Heart left ventricle (tissue), 16 donors: ENCODE results near the gene OLFM2. TPM values are rescaled to one million over a fixed set of nuclear protein-coding genes. Genes with fewer than 3 reads are reported as not detected.

Experiments
- ATAC-seq, 4 donors: fragments of 200-7000 bp; cut with Tn5 transposase; one replicate each; pipeline ENCODE4 v1.9.1; 2020 to 2022; ENCODE audit warnings: moderate library complexity in 4 of 4, mild to moderate bottlenecking in 3 of 4, moderate number of reproducible peaks in 1 of 4
- DNase-seq, 5 donors: peaks; one replicate each; pipeline ENCODE4 v3.0.0-alpha.2; 2020
- H3K27ac ChIP-seq, 12 donors: fragments of 200-600 bp; sonication (generic) in 4 of 12; one replicate each; pipeline versions ENCODE4 v1.5.0 to v1.8.0; 2016 to 2022; ENCODE audit warnings: mild to moderate bottlenecking in 2 of 12
- H3K27me3 ChIP-seq, 9 donors: fragments of 200-600 bp; sonication (generic) in 2 of 9; one replicate each; pipeline versions ENCODE4 v1.5.1 to v1.8.0; 2016 to 2022; ENCODE audit warnings: mild to moderate bottlenecking in 3 of 9
- H3K36me3 ChIP-seq, 9 donors: fragments of 200-600 bp; sonication (generic) in 2 of 9; one replicate each; pipeline versions ENCODE4 v1.5.0 to v1.8.0; 2018 to 2022; ENCODE audit warnings: mild to moderate bottlenecking in 2 of 9
- H3K4me1 ChIP-seq, 12 donors: fragments of 200-600 bp; sonication (generic) in 4 of 12; one replicate each; pipeline versions ENCODE4 v1.5.0 to v1.8.0; 2016 to 2022; ENCODE audit warnings: mild to moderate bottlenecking in 3 of 12
- H3K4me3 ChIP-seq, 12 donors: fragments of 200-600 bp; sonication (generic) in 4 of 12; one replicate each; pipeline versions ENCODE4 v1.5.0 to v1.8.0; 2017 to 2022; ENCODE audit warnings: mild to moderate bottlenecking in 9 of 12, moderate library complexity in 4 of 12
- H3K9me3 ChIP-seq, 12 donors: fragments of 200-600 bp; sonication (generic) in 4 of 12; one replicate each; pipeline versions ENCODE4 v1.5.0 to v1.8.0; 2016 to 2022; ENCODE audit warnings: mild to moderate bottlenecking in 1 of 12
- POLR2A ChIP-seq, 2 donors: fragments of 450-650 bp; IDR thresholded peaks; one replicate each; pipeline ENCODE4 v1.6.1; 2017; ENCODE audit warnings: antibody characterized with exemption in 2 of 2, mild to moderate bottlenecking in 2 of 2, moderate library complexity in 2 of 2
- WGBS, 4 donors: extraction: QIAGEN DNeasy Blood & Tissue Kit in 2 of 4; methylation state at CpG; one replicate each; pipeline versions ENCODE4 v1.1.5 to v1.1.7; 2013 to 2018; 5-methylcytosine and 5-hydroxymethylcytosine counted together
- intact Hi-C, 10 donors: fragments of 100-400 bp; cut with DNase I; formaldehyde crosslinking; loops; one replicate each; pipeline versions ENCODE4 v1.11.1 to v1.14.2; 2022
- polyA plus RNA-seq, 2 donors: library from polyadenylated mRNA; stranded (reverse); fragments of 200-250 nt; gene quantifications; one replicate each; pipeline ENCODE4 v1.2.3, GENCODE V29; 2013
- total RNA-seq, 9 donors: library from RNA; depleted of rRNA in 2 of 9; stranded (reverse); fragments of >200 nt in 2 of 9; fragmentation: NEBNext Ultra II Directional in 3 of 9; extraction: Animal tissue kit (Norgen Biotek cat#: 25700) in 3 of 9; gene quantifications; one replicate each; pipeline versions ENCODE4 v1.1.0 to v1.2.4, GENCODE V29; 2016 to 2023
- TF ChIP-seq, protein P1 (sequence below), 12 donors: fragments of 200-600 bp; sonication (generic) in 4 of 12; IDR thresholded peaks; one replicate each; pipeline versions ENCODE4 v1.5.0 to v1.8.0; 2018 to 2022; ENCODE audit warnings: antibody characterized with exemption in 12 of 12, mild to moderate bottlenecking in 5 of 12
- donor health status: ischemic (EF 13 %, LVEDD 7.1; RV severe dilation, severe dysfunction).
- donor health status: healthy with polysubstance abuse.
- donor health status: DM: no; HTN: yes; CAD: no.
- donor health status: DM: no; HTN: no; CAD: no.
- donor health status: ischemic (EF 25% LVEDD 6.9; RV normal size, moderate dysfunction).
- donor health status: ischemic (EF 25% LVEDD 5.7; RV mildly dilated, moderate dysfunction).
- donor health status: healthy.
- donor health status: DM: yes; HTN: yes; CAD: no.
- donor health status: ischemic (EF 35%, LVEDD 5.7; RV mildly dilated, moderate dysfunction).
- donor health status: nonischemic (EF 11% LVEDD 7.7; RV severe dilation, severe dysfunction).
- donor health status: DM: yes; HTN: yes; CAD: no.
- donor health status: PGD.
- donor health status: ischemic (EF 29% LVEDD 5.4; RV normal size, mild dysfunction).
- donor health status: nonischemic (EF 23%, LVEDD 6.1; RV moderate dilation, normal function).

OLFM2 gene
- total and polyA plus RNA-seq, 11 donors, result 0.67 to 4.6 (median 2.4) TPM

DNA sequence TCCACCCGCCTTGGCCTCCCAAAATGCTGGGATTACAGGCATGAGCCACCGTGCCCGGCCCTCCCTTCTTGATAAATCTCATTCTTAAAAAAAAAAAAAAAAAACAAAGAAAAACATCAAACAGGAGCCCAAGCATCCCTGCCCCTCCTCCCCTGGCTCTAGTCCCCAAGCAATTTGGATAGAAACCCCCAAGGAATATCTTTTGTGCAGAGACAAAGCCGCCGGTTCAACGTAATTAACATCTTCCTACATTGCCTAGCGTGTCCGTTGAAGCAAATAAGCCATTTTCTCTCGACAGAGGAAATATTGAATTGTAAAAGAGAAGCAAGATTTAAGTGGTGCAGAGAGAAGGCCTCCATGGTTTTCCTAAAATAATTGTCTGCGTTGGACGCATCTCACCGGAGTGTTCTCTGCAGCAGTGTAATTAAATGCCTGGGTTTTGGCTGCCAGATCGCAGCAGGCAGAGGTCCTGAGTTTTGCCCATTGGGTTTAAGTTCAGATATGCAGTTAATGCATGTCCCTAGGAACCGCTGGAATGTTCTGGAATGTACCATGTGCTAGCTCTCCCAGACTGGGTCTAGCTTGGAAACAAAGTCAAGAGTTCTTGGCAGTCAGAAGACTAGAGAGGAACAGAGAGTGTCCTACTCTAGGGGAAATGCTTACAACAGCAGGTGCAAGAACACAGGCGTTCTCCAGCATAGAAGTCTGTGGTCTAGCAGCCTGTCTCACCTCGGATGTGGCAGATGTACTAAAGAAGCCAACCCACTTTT lies 70.4 kb downstream of the OLFM2 start:
- Histone ChIP-seq H3K27ac (no peak overlapping the region), H3K4me3 (no peak overlapping the region), H3K4me1 (no peaks in the 10 kb centered on the region), H3K9me3 (no peaks in the 10 kb centered on the region), H3K36me3 (no peaks in the 10 kb centered on the region), H3K27me3 (no peaks in the 10 kb centered on the region)
- ATAC-seq (no peak), DNase-seq (no peak)
- WGBS, 4 donors, result 79 to 84% (median 81%) methylated on average over 16 of the region's 16 CpGs
- no peak for TF ChIP-seq POLR2A (IDR thresholded peaks at IDR 0.05)
- TF ChIP-seq, protein P1, sequence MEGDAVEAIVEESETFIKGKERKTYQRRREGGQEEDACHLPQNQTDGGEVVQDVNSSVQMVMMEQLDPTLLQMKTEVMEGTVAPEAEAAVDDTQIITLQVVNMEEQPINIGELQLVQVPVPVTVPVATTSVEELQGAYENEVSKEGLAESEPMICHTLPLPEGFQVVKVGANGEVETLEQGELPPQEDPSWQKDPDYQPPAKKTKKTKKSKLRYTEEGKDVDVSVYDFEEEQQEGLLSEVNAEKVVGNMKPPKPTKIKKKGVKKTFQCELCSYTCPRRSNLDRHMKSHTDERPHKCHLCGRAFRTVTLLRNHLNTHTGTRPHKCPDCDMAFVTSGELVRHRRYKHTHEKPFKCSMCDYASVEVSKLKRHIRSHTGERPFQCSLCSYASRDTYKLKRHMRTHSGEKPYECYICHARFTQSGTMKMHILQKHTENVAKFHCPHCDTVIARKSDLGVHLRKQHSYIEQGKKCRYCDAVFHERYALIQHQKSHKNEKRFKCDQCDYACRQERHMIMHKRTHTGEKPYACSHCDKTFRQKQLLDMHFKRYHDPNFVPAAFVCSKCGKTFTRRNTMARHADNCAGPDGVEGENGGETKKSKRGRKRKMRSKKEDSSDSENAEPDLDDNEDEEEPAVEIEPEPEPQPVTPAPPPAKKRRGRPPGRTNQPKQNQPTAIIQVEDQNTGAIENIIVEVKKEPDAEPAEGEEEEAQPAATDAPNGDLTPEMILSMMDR (IDR thresholded peaks at IDR 0.05), result no peak
- intact Hi-C loops, result no loop called here

DNA sequence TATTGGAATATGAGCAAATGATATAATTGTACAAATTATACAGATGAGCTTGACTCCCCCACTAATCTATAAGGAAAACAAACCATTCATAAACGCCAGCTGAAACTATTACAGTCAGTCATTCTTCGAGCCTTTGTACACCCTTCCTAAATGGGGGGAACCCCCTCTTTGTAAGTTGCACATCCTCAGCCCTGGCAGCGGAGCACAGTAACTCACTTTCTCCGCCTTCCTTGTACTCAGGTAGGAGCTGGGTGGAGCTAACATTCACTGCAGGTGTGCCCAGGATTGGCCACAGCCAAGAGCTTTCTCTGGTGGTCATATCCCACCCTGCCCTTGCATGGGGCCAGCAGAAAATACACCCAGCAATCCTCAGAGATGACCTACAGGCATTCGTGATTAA lies 72.6 kb downstream of the OLFM2 start:
- TF ChIP-seq POLR2A (IDR thresholded peaks at IDR 0.05), result no peak
- TF ChIP-seq, protein P1 (IDR thresholded peaks at IDR 0.05), result no peak
- ATAC-seq (no peak), DNase-seq (no peak)
- Histone ChIP-seq H3K27ac (no peak overlapping the region), H3K4me3 (no peak overlapping the region), H3K27me3 (peaks cover 0 to 2% (median 0%) of the 10 kb centered on the region in 9 donors), H3K9me3 (no peaks in the 10 kb centered on the region), H3K4me1 (peaks cover 0 to 2% (median 0%) of the 10 kb centered on the region in 12 donors), H3K36me3 (no peaks in the 10 kb centered on the region)
- intact Hi-C loops, result no loop called here
- 87 to 90% (median 89%) methylated on average over 5 of the region's 5 CpGs for WGBS, 4 donors

DNA sequence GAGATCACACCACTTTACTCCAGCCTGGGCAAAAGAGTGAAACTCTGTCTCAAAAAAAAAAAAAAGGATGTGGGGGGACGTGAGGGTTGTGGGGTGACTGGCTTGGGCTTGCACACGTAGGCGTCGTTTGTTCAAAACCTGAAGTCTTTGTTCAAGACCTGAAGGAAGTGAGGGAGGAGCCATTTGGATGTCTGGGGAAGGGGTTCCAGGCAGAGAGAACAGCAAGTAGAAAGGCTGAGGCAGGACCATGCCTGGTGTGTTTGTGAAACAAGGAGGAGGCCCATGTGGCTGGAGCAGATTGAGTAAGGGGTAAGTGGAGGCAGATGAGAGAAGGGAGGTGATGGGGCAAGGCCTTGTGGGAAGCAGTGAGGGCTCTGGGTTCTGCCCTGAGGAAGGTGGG lies 73.4 kb downstream of the OLFM2 start:
- intact Hi-C loops, result no loop called here
- ATAC-seq (no peak), DNase-seq (no peak)
- no peak overlapping the region for H3K27ac ChIP-seq
- no peak overlapping the region for H3K4me3 ChIP-seq
- H3K9me3 ChIP-seq, result no peaks in the 10 kb centered on the region
- H3K4me1 ChIP-seq, result peaks cover 0 to 8% (median 0%) of the 10 kb centered on the region in 12 donors
- no peaks in the 10 kb centered on the region for H3K36me3 ChIP-seq
- 61 to 85% (median 67%) methylated on average over 4 of the region's 4 CpGs for WGBS, 4 donors
- no peak for TF ChIP-seq POLR2A (IDR thresholded peaks at IDR 0.05)
- TF ChIP-seq, protein P1 (IDR thresholded peaks at IDR 0.05), result no peak
- H3K27me3 ChIP-seq, result peaks cover 0 to 2% (median 0%) of the 10 kb centered on the region in 9 donors

DNA sequence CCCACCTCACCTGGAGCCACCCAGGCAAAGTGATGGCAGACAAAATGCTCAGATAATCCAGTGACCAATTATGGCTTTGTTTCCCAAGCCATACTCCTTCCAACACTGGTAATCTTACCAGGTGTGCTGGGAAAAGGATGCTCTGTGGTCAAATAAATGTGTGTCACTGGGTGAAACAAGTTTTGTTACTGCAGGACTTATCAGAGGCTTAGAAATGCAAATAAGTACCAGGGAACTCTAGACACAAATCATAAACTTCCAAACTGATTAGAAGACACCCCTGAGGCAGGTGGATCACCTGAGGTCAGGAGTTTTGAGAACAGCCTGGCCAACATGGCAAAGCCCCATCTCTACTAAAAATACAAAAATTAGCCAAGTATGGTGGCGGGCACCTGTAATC lies 74.8 kb downstream of the OLFM2 start:
- Histone ChIP-seq H3K9me3 (no peaks in the 10 kb centered on the region), H3K4me1 (peaks cover 0 to 12% (median 0%) of the 10 kb centered on the region in 12 donors), H3K27ac (no peak overlapping the region), H3K27me3 (peaks cover 0 to 2% (median 0%) of the 10 kb centered on the region in 9 donors), H3K4me3 (no peak overlapping the region), H3K36me3 (no peaks in the 10 kb centered on the region)
- DNase-seq (no peak), ATAC-seq (no peak)
- WGBS, 4 donors, result 95 to 100% (median 99%) methylated on average over 1 of the region's 1 CpG
- intact Hi-C loops, result no loop called here
- TF ChIP-seq, protein P1 (IDR thresholded peaks at IDR 0.05), result no peak
- TF ChIP-seq POLR2A (IDR thresholded peaks at IDR 0.05), result no peak
